ENCODE data around the gene RPS15. TPM values are rescaled to one million over a fixed set of nuclear protein-coding genes. Genes with fewer than 3 reads are reported as not detected.

Gene RPS15
- total and polyA plus RNA-seq, 2 of the 13 experiments (the other 11 are each of a cell fraction or from before 2014, with no cell fraction given) = 695 to 1,411 TPM

GRCh38 chr19:1478934-1479707 is 40.9 kb downstream of the RPS15 start, which contains the start of gene C19orf25 (continued):
- TF ChIP-seq AKNA (CRISPR knock-in tag; IDR thresholded peaks at IDR 0.05; ENCODE audit: borderline replicate concordance) (no peak), FOXP4 (CRISPR knock-in tag; IDR thresholded peaks at IDR 0.05) (no peak), SRF (IDR thresholded peaks at IDR 0.05; ENCODE audit: low read depth, low read length) (no peak), ZNF644 (CRISPR knock-in tag; IDR thresholded peaks at IDR 0.05; ENCODE audit: low read depth) (no peak), ARID3A (IDR thresholded peaks at IDR 0.05; ENCODE audit: low read depth, low read length) (0 out of 2 replicates have a peak, but pooled peaks have one; percentile 42), PRPF4 (IDR thresholded peaks at IDR 0.05; ENCODE audit: low read depth, low read length, poor library complexity, severe bottlenecking) (no peak), ZNF7 (CRISPR knock-in tag; IDR thresholded peaks at IDR 0.05) (no peak), CEBPZ (IDR thresholded peaks at IDR 0.05; ENCODE audit: low read length) (no peak), ZNF430 (CRISPR knock-in tag; IDR thresholded peaks at IDR 0.05) (peak; percentile 84; the same call in 1 of the 2 replicates), FOXK1 (CRISPR knock-in tag; IDR thresholded peaks at IDR 0.05; ENCODE audit: borderline replicate concordance, low read depth) (peak; percentile 41; the same call in 1 of the 2 replicates), ZBTB4 (CRISPR knock-in tag; IDR thresholded peaks at IDR 0.05; ENCODE audit: borderline replicate concordance) (peak; percentile 27; the same call in 1 of the 2 replicates), GABPB1 (CRISPR knock-in tag; IDR thresholded peaks at IDR 0.05) (peak; percentile 96)
